Stomach (tissue), 4 donors: ENCODE measurements around the gene ENTPD8.

Source experiments
- POLR2AphosphoS5 ChIP-seq, 3 donors: sonication (generic); formaldehyde crosslinking; IDR thresholded peaks; one replicate each; pipeline ENCODE4 v1.6.1; 2016; ENCODE audit warnings: antibody characterized with exemption in 3 of 3
- TF ChIP-seq, protein P1 (sequence below), 7 experiments: fragments of 450-650 bp in 4 of 7; fragments of 200-600 bp in 3 of 7; sonication (generic) in 3 of 7; IDR thresholded peaks; one replicate each; pipeline ENCODE4 v1.5.1; 2016 to 2019; ENCODE audit warnings: antibody characterized with exemption in 7 of 7, control low read depth in 2 of 7, mild to moderate bottlenecking in 1 of 7

DNA sequence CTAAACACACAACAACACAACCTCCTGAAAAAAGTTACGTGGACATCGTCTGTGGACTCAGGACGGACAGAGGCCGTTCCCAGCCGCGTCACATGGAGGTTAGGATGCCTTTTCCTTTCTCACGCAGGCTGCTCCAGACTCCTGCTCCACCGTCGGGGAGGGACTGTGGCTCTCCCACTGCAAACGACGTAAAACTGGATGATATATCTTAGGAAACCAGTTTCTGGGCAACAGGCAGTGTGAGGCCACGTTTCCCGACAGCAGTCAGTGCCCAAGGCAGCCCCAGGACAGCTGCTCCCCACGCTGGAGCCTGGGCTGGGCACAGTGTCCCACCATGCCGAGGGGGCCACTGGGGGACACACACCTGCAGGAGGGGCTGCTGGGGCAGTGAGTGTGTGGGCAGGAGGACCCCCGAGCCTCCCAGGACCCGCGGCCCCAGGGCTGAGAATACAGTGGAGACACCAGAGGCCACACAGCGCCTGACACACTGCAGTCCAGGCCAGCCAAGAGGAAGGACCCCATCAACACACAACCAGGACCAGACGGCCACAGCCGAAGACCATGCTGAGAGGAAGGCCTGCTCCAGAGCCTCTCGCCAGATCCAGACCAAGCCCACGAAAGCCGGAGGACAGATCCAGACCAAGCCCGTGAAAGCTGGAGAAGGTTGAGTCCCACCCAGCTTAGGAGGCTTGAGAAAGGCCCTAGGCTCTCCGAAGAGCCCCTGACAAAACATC, 44.4 kb downstream of the ENTPD8 start:
- TF ChIP-seq, protein P1, sequence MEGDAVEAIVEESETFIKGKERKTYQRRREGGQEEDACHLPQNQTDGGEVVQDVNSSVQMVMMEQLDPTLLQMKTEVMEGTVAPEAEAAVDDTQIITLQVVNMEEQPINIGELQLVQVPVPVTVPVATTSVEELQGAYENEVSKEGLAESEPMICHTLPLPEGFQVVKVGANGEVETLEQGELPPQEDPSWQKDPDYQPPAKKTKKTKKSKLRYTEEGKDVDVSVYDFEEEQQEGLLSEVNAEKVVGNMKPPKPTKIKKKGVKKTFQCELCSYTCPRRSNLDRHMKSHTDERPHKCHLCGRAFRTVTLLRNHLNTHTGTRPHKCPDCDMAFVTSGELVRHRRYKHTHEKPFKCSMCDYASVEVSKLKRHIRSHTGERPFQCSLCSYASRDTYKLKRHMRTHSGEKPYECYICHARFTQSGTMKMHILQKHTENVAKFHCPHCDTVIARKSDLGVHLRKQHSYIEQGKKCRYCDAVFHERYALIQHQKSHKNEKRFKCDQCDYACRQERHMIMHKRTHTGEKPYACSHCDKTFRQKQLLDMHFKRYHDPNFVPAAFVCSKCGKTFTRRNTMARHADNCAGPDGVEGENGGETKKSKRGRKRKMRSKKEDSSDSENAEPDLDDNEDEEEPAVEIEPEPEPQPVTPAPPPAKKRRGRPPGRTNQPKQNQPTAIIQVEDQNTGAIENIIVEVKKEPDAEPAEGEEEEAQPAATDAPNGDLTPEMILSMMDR (IDR thresholded peaks at IDR 0.05): no peak
- TF ChIP-seq POLR2AphosphoS5 (IDR thresholded peaks at IDR 0.05): no peak
